ENCODE data around the gene DDX41. TPM values are rescaled to one million over a fixed set of nuclear protein-coding genes. Genes with fewer than 3 reads are reported as not detected.

Gene DDX41
- total and polyA plus RNA-seq, 2 donors (not counting 1 experiment from before 2014, with no cell fraction given), result 110 to 168 TPM

GRCh38 chr5:177519463-177520235 lies 2.9 kb upstream of the DDX41 start:
- H3K36me3 ChIP-seq (replicated peaks in 1 of 2; ENCODE audit: control extremely low read depth in 1 of 2, control insufficient read depth in 1 of 2, extremely low read depth in 1 of 2, insufficient read depth in 2 of 2, low read length in 1 of 2), result peaks cover 0 to 49% of the 10 kb centered on the region in 2 experiments
- no peaks in the 10 kb centered on the region for H3K9me3 ChIP-seq (ENCODE audit: control extremely low read depth in 1 of 3, control insufficient read depth in 2 of 3, insufficient read depth in 1 of 3, low read length in 2 of 3)
- ChIA-PET POLR2A (no interaction called here), CTCF (interaction anchor here (1.1 kb wide), 1 partner anchor 62 kb away, joined by 3 read pairs; no protein-coding TSS in a partner anchor)
- peaks cover 45% of the 10 kb centered on the region for H3K79me2 ChIP-seq (ENCODE audit: control insufficient read depth, insufficient read depth, low read length)
- H3K4me2 ChIP-seq (replicated peaks; ENCODE audit: low read depth, low read length, poor library complexity, severe bottlenecking), result no peak overlapping the region
- H3K9me3 Mint-ChIP-seq (ENCODE audit: insufficient read depth), result no peaks in the 10 kb centered on the region
- intact Hi-C loops (cut with micrococcal nuclease), result no loop called here
- no peak overlapping the region for H3K27ac Mint-ChIP-seq
- H3K4me1 ChIP-seq (ENCODE audit: control insufficient read depth in 2 of 2, insufficient read depth in 2 of 2, low read length in 2 of 2), result peaks cover 7 to 27% of the 10 kb centered on the region in 2 donors
- 82% methylated on average over 8 of the region's 13 CpGs for WGBS (ENCODE audit: insufficient coverage)
- no peak overlapping the region for H2AFZ ChIP-seq (ENCODE audit: insufficient read depth, low read depth, low read length, poor library complexity, severe bottlenecking)
- H3K27ac ChIP-seq (ENCODE audit: low read length in 2 of 2), result peak overlapping the region in 1 of 2 donors; percentile 26
- no peak overlapping the region for H3K4me3 Mint-ChIP-seq
- no peak for TF ChIP-seq EZH2 (IDR thresholded peaks at IDR 0.05; ENCODE audit: borderline replicate concordance, insufficient read depth, low read depth, low read length, poor library complexity, severe bottlenecking)
- TF ChIP-seq CTCF (IDR thresholded peaks at IDR 0.05), result no peak
- H3K4me3 ChIP-seq (ENCODE audit: control extremely low read depth in 1 of 5, extremely low read depth in 1 of 5, insufficient read depth in 1 of 5, low read depth in 2 of 5, low read length in 4 of 5), result no peak overlapping the region
- DNase-seq (no peak), ATAC-seq (ENCODE audit: low read depth) (no peak)
- no peaks in the 10 kb centered on the region for H3K27me3 Mint-ChIP-seq
- H3K4me1 Mint-ChIP-seq, result peaks cover 44% of the 10 kb centered on the region
- no peaks in the 10 kb centered on the region for H3K27me3 ChIP-seq (replicated peaks in 1 of 4; ENCODE audit: control extremely low read depth in 1 of 4, control insufficient read depth in 3 of 4, insufficient read depth in 4 of 4, low read length in 3 of 4)
- no peak overlapping the region for H3K9ac ChIP-seq (ENCODE audit: low read length)
- peaks cover 31% of the 10 kb centered on the region for H4K20me1 ChIP-seq (ENCODE audit: control insufficient read depth, insufficient read depth, low read length, poor library complexity, severe bottlenecking)

DNA sequence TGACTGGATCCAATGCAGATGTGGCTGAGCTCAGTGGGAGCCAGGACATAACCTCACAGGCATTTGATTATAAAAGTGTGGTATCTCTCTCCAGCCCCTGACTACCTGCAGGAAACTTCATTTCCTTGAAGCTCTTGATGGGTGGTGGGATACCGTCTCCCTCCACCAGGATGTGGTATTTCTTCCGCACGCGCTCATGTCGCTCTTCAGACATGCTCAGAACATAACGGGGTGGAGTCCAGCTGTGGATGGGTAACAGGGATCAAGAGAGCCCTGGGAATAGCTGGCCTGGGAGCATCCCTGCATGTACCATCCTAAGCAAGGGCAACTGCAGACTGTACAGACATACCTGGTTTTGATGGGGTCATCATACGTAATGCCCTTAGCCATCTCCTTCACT lies 1.2 kb downstream of the DDX41 start:
- Mint-ChIP-seq H3K4me1 (peaks cover 50% of the 10 kb centered on the region), H3K9me3 (ENCODE audit: insufficient read depth) (no peaks in the 10 kb centered on the region), H3K27ac (peak overlapping the region; percentile 5), H3K4me3 (peak overlapping the region; percentile 91), H3K27me3 (no peaks in the 10 kb centered on the region)
- no peak for ATAC-seq (ENCODE audit: low read depth)
- TF ChIP-seq EZH2 (IDR thresholded peaks at IDR 0.05; ENCODE audit: borderline replicate concordance, insufficient read depth, low read depth, low read length, poor library complexity, severe bottlenecking) (no peak), CTCF (IDR thresholded peaks at IDR 0.05) (no peak)
- peaks cover 57% of the 10 kb centered on the region for H3K79me2 ChIP-seq (ENCODE audit: control insufficient read depth, insufficient read depth, low read length)
- peaks cover 19 to 37% of the 10 kb centered on the region in 2 donors for H3K4me1 ChIP-seq (ENCODE audit: control insufficient read depth in 2 of 2, insufficient read depth in 2 of 2, low read length in 2 of 2)
- H3K36me3 ChIP-seq (replicated peaks in 1 of 2; ENCODE audit: control extremely low read depth in 1 of 2, control insufficient read depth in 1 of 2, extremely low read depth in 1 of 2, insufficient read depth in 2 of 2, low read length in 1 of 2), result peaks cover 0 to 57% of the 10 kb centered on the region in 2 experiments
- POLR2A ChIA-PET, result interaction anchor here (1.0 to 1.3 kb wide), 2 partner anchors 16 to 164 kb away, joined by 3 read pairs; partner anchors contain the start of gene LMAN2
- no peaks in the 10 kb centered on the region for H3K27me3 ChIP-seq (replicated peaks in 1 of 4; ENCODE audit: control extremely low read depth in 1 of 4, control insufficient read depth in 3 of 4, insufficient read depth in 4 of 4, low read length in 3 of 4)
- H3K9ac ChIP-seq (ENCODE audit: low read length), result no peak overlapping the region
- H2AFZ ChIP-seq (ENCODE audit: insufficient read depth, low read depth, low read length, poor library complexity, severe bottlenecking), result no peak overlapping the region
- 84% methylated on average over 6 of the region's 7 CpGs for WGBS (ENCODE audit: insufficient coverage)
- H3K9me3 ChIP-seq (ENCODE audit: control extremely low read depth in 1 of 3, control insufficient read depth in 2 of 3, insufficient read depth in 1 of 3, low read length in 2 of 3), result no peaks in the 10 kb centered on the region
- DNase-seq, result peak; percentile 14
- intact Hi-C loops (cut with micrococcal nuclease), result no loop called here
- peaks cover 19% of the 10 kb centered on the region for H4K20me1 ChIP-seq (ENCODE audit: control insufficient read depth, insufficient read depth, low read length, poor library complexity, severe bottlenecking)
- peak overlapping the region in 3 of 5 experiments; percentile 88 to 96 (median 89) for H3K4me3 ChIP-seq (ENCODE audit: control extremely low read depth in 1 of 5, extremely low read depth in 1 of 5, insufficient read depth in 1 of 5, low read depth in 2 of 5, low read length in 4 of 5)
- CTCF ChIA-PET, result interaction anchor here (0.7 to 2.3 kb wide), 6 partner anchors 8 to 204 kb away, joined by 3 to 17 read pairs (median 4); partner anchors contain the start of gene MXD3
- H3K4me2 ChIP-seq (replicated peaks; ENCODE audit: low read depth, low read length, poor library complexity, severe bottlenecking), result peak overlapping the region; percentile 87
- H3K27ac ChIP-seq (ENCODE audit: low read length in 2 of 2), result no peak overlapping the region

All from B cell (primary cell).